Erythroblast (primary cell): ENCODE results near the gene CIB2.

Source experiments
- GATA1 ChIP-seq: IDR thresholded peaks from 2 replicates; pipeline ENCODE4 v1.6.1; 2011; ENCODE audit warnings: low read depth, mild to moderate bottlenecking, control low read depth, low read length, moderate library complexity
- POLR2A ChIP-seq: IDR thresholded peaks from 2 replicates; pipeline ENCODE4 v1.6.1; 2011; ENCODE audit warnings: mild to moderate bottlenecking, low read length

- TF ChIP-seq POLR2A (no peak), GATA1 (no peak)
These were observed 59.9 kb downstream of the CIB2 start for GRCh38 chr15:78071383-78071782.
